Right ventricle myocardium inferior (tissue), 1 donor: Measurements from ENCODE around the gene PCBD1. TPM values are rescaled to one million over a fixed set of nuclear protein-coding genes. Genes with fewer than 3 reads are reported as not detected.
"Not testable (repeated sequence)": the region's sequence is repeated elsewhere in the genome, so short reads cannot be mapped to it uniquely, and the experiment has no call there.

Experiments used
- ATAC-seq: fragments of 200-7000 bp; cut with Tn5 transposase; one replicate; pipeline ENCODE4 v1.9.1; 2020; ENCODE audit warnings: mild to moderate bottlenecking, moderate library complexity
- DNase-seq: peaks from one replicate; pipeline ENCODE4 v3.0.0; 2021; ENCODE audit errors: missing footprints
- intact Hi-C: fragments of 100-400 bp; cut with DNase I; formaldehyde crosslinking; loops from one replicate; pipeline ENCODE4 v1.11.0; 2022
- total RNA-seq: library from RNA; stranded (reverse); fragmentation: NEBNext Ultra II Directional; extraction: Animal tissue kit (Norgen Biotek cat#: 25700); gene quantifications from one replicate; pipeline ENCODE4 v1.2.1, GENCODE V29; 2021
- donor health status: DM: no; HTN: yes; CAD: no; lungs with severe emphysema.

PCBD1 gene
- total RNA-seq, 1 donor from 2014 or later: 155 TPM

GRCh38 chr10:70885931-70886903, 2.1 kb downstream of the PCBD1 start:
- no peak for ATAC-seq
- DNase-seq: no peak
- intact Hi-C loops: loop anchor here (10.0 kb wide), 1 partner anchor 421 kb away; no protein-coding TSS in a partner anchor

GRCh38 chr10:70885481-70885880, 2.9 kb downstream of the PCBD1 start:
- intact Hi-C loops: loop anchor here (10.0 kb wide), 1 partner anchor 421 kb away; no protein-coding TSS in a partner anchor
- no peak for ATAC-seq
- DNase-seq: no peak

- ATAC-seq (no peak), DNase-seq (no peak)
- intact Hi-C loops: loop anchor here (10.0 kb wide), 1 partner anchor 420 kb away; no protein-coding TSS in a partner anchor
These were observed 3.6 kb downstream of the PCBD1 start for GRCh38 chr10:70884741-70885140.

GRCh38 chr10:70880077-70880534, 8.3 kb downstream of the PCBD1 start:
- DNase-seq (peak; percentile 79), ATAC-seq (peak; percentile 67)
- intact Hi-C loops: loop anchor here (1.0 to 10.0 kb wide), 4 partner anchors 65 to 415 kb away; partner anchors contain the start of gene SGPL1

GRCh38 chr10:70879207-70879606, 9.2 kb downstream of the PCBD1 start:
- ATAC-seq (no peak), DNase-seq (no peak)
- intact Hi-C loops: no loop called here

- intact Hi-C loops: no loop called here
- DNase-seq: no peak
- ATAC-seq: no peak
These were observed 14.3 kb downstream of the PCBD1 start for GRCh38 chr10:70874061-70874460.

GRCh38 chr10:70872291-70872690, 16.1 kb downstream of the PCBD1 start:
- ATAC-seq (no peak), DNase-seq (no peak)
- intact Hi-C loops: no loop called here

GRCh38 chr10:70866424-70866823, 21.9 kb downstream of the PCBD1 start:
- ATAC-seq: peak; percentile 50
- DNase-seq: no peak
- intact Hi-C loops: no loop called here

GRCh38 chr10:70864935-70865334, 23.4 kb downstream of the PCBD1 start:
- intact Hi-C loops: no loop called here
- no peak for ATAC-seq

GRCh38 chr10:70863470-70864160, 24.8 kb downstream of the PCBD1 start:
- DNase-seq (no peak), ATAC-seq (no peak)
- intact Hi-C loops: no loop called here

More at GRCh38 chr10:70864935-70865334, 23.4 kb downstream of the PCBD1 start:
- no peak for DNase-seq

GRCh38 chr10:70861495-70862197, 26.7 kb downstream of the PCBD1 start:
- ATAC-seq, intact Hi-C loops, DNase-seq: not testable (repeated sequence)

GRCh38 chr10:70858759-70859158, 29.6 kb downstream of the PCBD1 start:
- intact Hi-C loops: no loop called here
- ATAC-seq (peak; percentile 84), DNase-seq (no peak)

- intact Hi-C loops: no loop called here
- ATAC-seq: no peak
- no peak for DNase-seq
These were observed 31.9 kb downstream of the PCBD1 start for GRCh38 chr10:70856454-70856853.

GRCh38 chr10:70853457-70853856, 34.9 kb downstream of the PCBD1 start:
- intact Hi-C loops: no loop called here
- ATAC-seq (no peak), DNase-seq (no peak)

- DNase-seq: peak; percentile 30
- ATAC-seq: no peak
- intact Hi-C loops: no loop called here
These were observed 35.3 kb downstream of the PCBD1 start for GRCh38 chr10:70853038-70853437.

- ATAC-seq: no peak
- DNase-seq: no peak
- intact Hi-C loops: no loop called here
These were observed 36.5 kb downstream of the PCBD1 start for GRCh38 chr10:70851597-70852475.

GRCh38 chr10:70850097-70850496, 38.3 kb downstream of the PCBD1 start:
- ATAC-seq (no peak), DNase-seq (no peak)
- intact Hi-C loops: no loop called here

GRCh38 chr10:70849582-70850016, 38.8 kb downstream of the PCBD1 start:
- ATAC-seq: no peak
- intact Hi-C loops: no loop called here
- no peak for DNase-seq
